Skin of body (tissue), 2 donors: ENCODE results near the gene C20orf173. TPM values are rescaled to one million over a fixed set of nuclear protein-coding genes. Genes with fewer than 3 reads are reported as not detected.

ENCODE experiments used
- DNase-seq: peaks from one replicate; lab custom pipeline; 2025; lab: John Stamatoyannopoulos, UW
- total RNA-seq: library from RNA; depleted of rRNA; stranded (reverse); fragments of >200 nt; gene quantifications from one replicate; pipeline ENCODE4 v1.2.3, GENCODE V29; 2014

Gene C20orf173
- total RNA-seq, 1 donor from 2014 or later, result not detected

DNA sequence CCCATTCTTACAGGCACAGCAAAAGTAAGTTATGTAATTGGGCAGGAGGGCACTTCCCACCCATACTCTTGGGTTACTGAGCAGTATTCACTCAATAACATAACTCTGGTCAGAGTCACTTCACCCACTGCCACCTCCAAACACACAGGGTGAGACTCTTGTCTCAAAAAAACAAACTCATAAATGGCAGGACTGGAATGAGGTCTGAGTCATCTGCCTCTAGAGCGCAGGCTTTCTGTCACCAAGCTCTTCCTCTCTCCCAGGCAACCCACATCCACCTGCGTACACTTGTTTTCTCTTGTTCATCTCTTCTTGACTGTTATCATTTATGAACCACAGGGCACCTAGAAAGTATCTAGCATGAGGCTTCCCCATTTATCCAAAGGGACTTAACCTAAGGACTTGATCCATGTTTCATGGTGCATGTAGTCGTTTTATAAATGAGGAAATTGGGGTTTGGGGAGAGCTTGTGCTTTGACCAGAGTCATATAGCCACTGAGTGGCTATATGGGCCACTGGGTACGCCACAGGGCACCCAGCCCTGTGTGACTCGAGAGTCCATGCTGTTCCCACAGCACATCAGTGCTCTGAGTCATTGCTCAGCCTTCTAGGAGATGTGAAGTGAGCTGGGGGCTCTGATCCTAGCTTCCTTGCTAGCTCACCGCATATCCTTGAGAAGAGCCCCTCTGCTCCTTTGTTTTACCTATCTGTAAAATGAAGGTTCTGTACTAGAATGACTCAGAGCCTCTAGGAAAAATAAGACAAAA lies 22.4 kb downstream of the C20orf173 start:
- no peak for DNase-seq

DNA sequence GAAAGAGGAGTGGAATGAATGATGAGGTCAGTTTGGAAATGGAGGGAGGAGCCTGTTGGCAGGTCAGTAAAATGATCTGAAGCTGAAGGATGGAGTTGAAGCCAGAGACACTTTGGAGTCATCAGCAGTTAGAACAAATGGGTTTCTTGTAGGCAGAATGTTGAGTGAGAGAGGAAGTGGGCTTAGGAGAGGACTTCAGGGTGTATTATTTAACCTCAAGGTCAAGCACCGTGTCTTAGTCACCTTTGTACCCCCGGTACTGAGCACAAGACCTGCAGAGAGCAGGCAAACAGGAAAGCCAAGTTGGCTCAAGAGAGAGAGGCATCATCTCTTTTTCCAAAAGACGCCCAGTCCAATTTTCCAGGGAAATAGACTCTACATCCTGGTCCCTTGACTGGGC lies 23.3 kb downstream of the C20orf173 start:
- DNase-seq, result no peak

- no peak for DNase-seq
These were observed 24.7 kb downstream of the C20orf173 start for GRCh38 chr20:35504751-35505150.

- no peak for DNase-seq
These were observed 25.5 kb downstream of the C20orf173 start for GRCh38 chr20:35503841-35504561.

DNA sequence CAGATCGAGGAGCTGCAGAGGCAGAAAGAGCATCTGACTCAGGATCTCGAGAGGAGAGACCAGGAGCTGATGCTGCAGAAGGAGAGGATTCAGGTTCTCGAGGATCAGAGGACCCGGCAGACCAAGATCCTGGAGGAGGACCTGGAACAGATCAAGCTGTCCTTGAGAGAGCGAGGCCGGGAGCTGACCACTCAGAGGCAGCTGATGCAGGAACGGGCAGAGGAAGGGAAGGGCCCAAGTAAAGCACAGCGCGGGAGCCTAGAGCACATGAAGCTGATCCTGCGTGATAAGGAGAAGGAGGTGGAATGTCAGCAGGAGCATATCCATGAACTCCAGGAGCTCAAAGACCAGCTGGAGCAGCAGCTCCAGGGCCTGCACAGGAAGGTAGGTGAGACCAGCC lies 26.2 kb downstream of the C20orf173 start:
- DNase-seq, result no peak

DNA sequence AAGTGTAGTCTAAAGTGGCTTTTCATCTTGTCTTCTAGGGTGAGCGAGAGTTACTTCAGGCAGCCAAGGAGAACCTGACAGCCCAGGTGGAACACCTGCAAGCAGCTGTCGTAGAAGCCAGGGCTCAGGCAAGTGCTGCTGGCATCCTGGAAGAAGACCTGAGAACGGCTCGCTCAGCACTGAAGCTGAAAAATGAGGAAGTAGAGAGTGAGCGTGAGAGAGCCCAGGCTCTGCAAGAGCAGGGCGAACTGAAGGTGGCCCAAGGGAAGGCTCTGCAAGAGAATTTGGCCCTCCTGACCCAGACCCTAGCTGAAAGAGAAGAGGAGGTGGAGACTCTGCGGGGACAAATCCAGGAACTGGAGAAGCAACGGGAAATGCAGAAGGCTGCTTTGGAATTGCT lies 27.1 kb downstream of the C20orf173 start:
- DNase-seq, result no peak

- DNase-seq, result no peak
These were observed 30.2 kb downstream of the C20orf173 start for GRCh38 chr20:35499271-35499670.

GRCh38 chr20:35497780-35498189 lies 31.7 kb downstream of the C20orf173 start:
- DNase-seq, result peak; percentile 29

DNA sequence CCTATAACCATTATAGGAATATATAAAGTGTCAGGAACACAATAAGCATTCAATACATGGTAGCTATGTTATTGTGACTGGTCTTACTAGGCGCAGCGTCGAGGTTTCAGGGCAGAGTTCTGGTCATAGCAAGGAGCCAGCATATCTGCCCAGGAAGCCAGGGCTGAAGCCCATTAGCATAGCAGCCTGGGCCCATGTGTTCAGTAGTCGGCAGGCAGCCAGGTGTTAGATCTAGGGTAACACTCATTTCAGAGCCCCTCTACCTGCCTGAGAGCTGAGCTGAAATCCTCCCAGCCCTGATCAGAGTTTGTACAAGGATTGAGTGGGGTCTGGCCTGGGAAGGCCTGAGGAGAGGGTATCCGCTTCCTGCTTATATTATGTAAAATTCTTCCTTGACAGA lies 32.1 kb downstream of the C20orf173 start:
- DNase-seq, result no peak

DNA sequence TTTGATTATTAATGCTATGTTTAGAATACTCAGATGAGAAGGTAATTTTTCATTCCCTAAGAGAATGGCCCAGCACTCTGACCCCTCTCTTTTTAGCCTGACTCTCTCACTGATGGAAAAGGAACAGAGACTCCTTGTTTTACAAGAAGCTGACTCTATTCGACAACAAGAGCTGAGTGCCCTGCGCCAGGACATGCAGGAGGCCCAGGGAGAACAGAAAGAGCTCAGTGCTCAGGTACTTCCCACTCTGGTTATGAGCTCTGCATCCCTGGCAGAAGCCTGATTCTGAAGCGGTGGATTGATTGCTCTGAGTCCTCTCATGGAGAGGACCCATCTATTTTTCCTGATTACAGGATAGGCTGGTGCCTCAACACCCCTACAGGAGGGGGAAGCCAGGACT lies 33.0 kb downstream of the C20orf173 start:
- DNase-seq, result no peak

- DNase-seq, result no peak
These were observed 37.1 kb downstream of the C20orf173 start for GRCh38 chr20:35492352-35492751.

DNA sequence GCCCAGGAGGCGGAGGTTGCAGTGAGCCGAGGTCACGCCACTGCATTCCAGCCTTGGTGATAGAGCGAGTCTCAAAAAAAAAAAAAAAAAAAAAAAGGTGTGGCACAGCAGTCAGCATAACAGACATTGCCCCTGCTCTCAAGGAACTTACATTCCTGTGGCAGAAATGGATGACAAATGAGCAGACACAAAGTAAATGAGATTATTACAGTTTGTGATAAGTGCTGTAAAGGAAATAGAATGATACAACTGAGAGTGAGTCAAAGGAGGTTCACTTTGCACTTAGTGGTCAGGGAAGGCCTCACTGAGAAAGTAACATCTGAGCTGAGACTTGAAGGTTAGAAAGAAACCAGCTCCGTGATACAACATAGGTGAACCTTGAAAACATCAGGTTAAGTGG lies 37.6 kb downstream of the C20orf173 start:
- no peak for DNase-seq

GRCh38 chr20:35490736-35491181 lies 38.7 kb downstream of the C20orf173 start:
- DNase-seq, result no peak

- no peak for DNase-seq
These were observed 39.7 kb downstream of the C20orf173 start for GRCh38 chr20:35489717-35490116.

DNA sequence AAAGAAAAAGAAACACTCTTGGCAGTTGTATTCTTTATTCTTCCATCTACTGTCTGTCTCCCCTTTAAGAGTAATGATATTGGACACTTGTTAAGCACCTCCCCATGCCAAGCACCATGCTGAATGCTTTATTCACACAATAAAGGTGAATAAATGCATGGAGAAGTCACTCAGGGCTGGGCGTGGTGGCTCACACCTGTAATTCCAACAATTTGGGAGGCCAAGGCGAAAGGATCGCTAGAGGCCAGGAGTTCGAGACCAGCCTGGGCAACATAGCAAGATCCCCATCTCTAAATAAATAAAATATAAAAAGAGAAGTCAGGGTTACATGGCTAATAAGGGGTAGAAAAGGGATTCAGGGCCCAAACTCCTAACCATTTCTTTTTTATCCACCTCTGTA lies 42.0 kb downstream of the C20orf173 start:
- no peak for DNase-seq

DNA sequence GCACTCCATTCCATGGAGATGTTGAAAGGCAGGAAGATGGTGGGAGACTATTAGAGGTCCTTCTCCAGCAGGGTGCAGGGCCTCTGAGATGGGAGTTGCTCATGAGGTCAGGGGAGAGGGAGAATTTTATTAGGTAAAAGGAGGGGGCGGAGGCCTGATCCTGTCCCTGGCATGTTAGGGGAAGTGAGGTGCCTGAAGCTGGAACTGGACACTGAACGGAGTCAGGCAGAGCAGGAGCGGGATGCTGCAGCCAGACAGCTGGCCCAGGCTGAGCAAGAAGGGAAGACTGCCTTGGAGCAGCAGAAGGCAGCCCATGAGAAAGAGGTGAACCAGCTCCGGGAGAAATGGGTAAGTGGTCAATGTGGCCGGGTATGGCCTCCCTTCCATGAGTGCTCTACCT lies 49.7 kb downstream of the C20orf173 start:
- no peak for DNase-seq

DNA sequence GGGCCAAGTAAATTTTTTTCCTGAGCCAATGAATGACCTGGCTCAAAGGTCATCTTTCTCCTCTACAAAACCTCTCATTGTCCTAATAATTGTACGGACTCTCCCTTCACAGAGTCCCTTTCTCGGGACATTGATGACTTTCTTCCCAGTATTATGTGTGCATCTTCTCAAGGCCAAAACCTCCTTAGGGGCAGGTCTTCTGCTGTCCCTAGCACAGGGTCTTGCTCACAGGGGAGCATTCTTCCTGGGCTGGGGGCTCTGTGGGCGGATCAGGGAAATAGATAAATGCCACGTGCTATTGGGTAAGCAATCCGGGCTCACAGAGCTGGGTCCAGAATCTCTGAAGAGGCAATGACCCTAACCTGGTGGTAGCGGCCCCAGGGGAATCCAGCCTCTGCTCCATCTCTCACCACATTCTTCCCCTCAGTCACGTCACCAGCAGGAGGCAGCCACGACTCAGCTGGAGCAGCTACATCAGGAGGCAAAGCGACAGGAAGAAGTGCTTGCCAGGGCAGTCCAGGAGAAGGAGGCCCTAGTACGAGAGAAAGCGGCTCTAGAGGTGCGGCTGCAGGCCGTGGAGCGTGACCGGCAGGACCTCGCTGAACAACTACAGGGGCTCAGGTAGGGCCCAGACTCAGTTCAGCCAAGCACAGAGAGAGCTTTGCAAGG lies 50.5 kb downstream of the C20orf173 start:
- no peak for DNase-seq

Other genes with a start within 250 kb of the C20orf173 start
- gene EIF6, start 244.9 kb downstream of the C20orf173 start, total RNA-seq, result 69.6 TPM
- 7.7 TPM for gene FAM83C, start 237.2 kb downstream of the C20orf173 start, total RNA-seq
- 46.4 TPM for gene UQCC1, start 117.7 kb downstream of the C20orf173 start, total RNA-seq
- gene GDF5, start 91.4 kb downstream of the C20orf173 start, total RNA-seq, result 0.49 TPM
- gene CEP250, start 74.1 kb downstream of the C20orf173 start, total RNA-seq, result 23.1 TPM
- 164 TPM for gene ERGIC3, start 12.4 kb upstream of the C20orf173 start, total RNA-seq
- not detected for gene SPAG4, start 86.2 kb upstream of the C20orf173 start, total RNA-seq
- 81.2 TPM for gene CPNE1, start 135.2 kb upstream of the C20orf173 start, total RNA-seq
- gene RBM12, start 135.2 kb upstream of the C20orf173 start, total RNA-seq, result 39.2 TPM
- gene NFS1, start 169.7 kb upstream of the C20orf173 start, total RNA-seq, result 18.9 TPM
- gene ROMO1, start 169.8 kb upstream of the C20orf173 start, total RNA-seq, result 102 TPM
- 429 TPM for gene RBM39, start 212.6 kb upstream of the C20orf173 start, total RNA-seq
- gene PHF20, start 242.4 kb upstream of the C20orf173 start, total RNA-seq, result 25.4 TPM